Hepatic stellate cell (primary cell): ENCODE data around the gene DAO.

Source experiments
- DNase-seq: peaks from one replicate; pipeline ENCODE4 v3.0.0; 2011; ENCODE audit warnings: low spot score

The DAO gene

GRCh38 chr12:108918960-108919642 is 39.2 kb downstream of the DAO start:
- DNase-seq = no peak

- no peak for DNase-seq
These were observed 42.1 kb downstream of the DAO start for GRCh38 chr12:108921946-108922345.

GRCh38 chr12:108922918-108923317 is 43.0 kb downstream of the DAO start:
- no peak for DNase-seq

GRCh38 chr12:108928695-108929094 is 48.8 kb downstream of the DAO start:
- no peak for DNase-seq

- no peak for DNase-seq
These were observed 50.3 kb downstream of the DAO start for GRCh38 chr12:108930155-108930554.

GRCh38 chr12:108930756-108931155 is 50.9 kb downstream of the DAO start:
- no peak for DNase-seq

GRCh38 chr12:108933949-108934348 is 54.1 kb downstream of the DAO start:
- DNase-seq = no peak

- DNase-seq = no peak
These were observed 55.4 kb downstream of the DAO start for GRCh38 chr12:108935159-108935763.

- no peak for DNase-seq
These were observed 58.5 kb downstream of the DAO start for GRCh38 chr12:108938247-108938924.

- no peak for DNase-seq
These were observed 59.7 kb downstream of the DAO start for GRCh38 chr12:108939594-108939993.

GRCh38 chr12:108940138-108940537 is 60.2 kb downstream of the DAO start:
- no peak for DNase-seq

- no peak for DNase-seq
These were observed 67.2 kb downstream of the DAO start for GRCh38 chr12:108947097-108947496.

- DNase-seq = no peak
These were observed 68.5 kb downstream of the DAO start for GRCh38 chr12:108948367-108948766.

- DNase-seq = no peak
These were observed 70.1 kb downstream of the DAO start for GRCh38 chr12:108949976-108950375.
